ENCODE data around the gene PLA2G15. TPM values are rescaled to one million over a fixed set of nuclear protein-coding genes. Genes with fewer than 3 reads are reported as not detected.

Gene PLA2G15
- total and polyA plus RNA-seq, 2 experiments from 2014 or later = 3.1 to 14.8 TPM

DNA sequence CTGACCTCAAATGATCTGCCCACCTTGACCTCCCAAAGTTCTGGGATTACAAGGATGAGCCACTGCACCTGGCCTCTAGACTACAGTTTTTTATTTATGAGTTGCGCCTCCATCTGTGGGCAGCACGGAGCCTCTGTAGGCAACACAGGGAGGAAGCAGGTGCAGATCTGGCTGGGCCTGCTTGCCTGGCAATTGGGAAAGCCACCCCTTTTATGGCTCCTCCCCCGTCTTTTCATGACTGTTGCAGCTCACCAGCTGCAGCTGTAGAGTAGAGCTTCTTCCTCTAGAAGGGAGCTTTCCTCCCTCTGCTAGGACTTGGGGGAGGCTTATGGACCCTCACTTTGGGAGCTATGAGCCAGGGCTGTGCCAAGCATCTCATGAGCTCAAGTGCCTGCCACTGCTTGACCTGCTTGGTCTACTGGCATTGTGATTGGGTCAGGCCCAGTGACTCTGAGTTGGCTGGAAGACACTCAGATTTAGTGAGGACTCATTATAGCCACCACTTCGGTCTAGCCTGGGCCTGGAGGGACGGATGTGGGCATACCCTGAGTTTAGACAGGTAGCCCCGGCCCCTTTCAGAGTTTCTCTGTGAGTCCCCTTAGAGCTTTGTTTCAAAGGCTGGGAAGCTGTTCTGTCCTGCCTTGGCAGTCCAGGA lies 12.2 kb downstream of the PLA2G15 start:
- Histone ChIP-seq H3K79me2 (replicated peaks; ENCODE audit: insufficient read depth) (no peaks in the 10 kb centered on the region), H3K9me2 (ENCODE audit: insufficient read depth) (no peaks in the 10 kb centered on the region), H3K27me3 (ENCODE audit: insufficient read depth) (no peaks in the 10 kb centered on the region), H2AFZ (no peak overlapping the region), H3K4me2 (no peak overlapping the region), H4K20me1 (replicated peaks; ENCODE audit: insufficient read depth) (no peaks in the 10 kb centered on the region; the same call in 1 of the 2 replicates), H3K4me1 (ENCODE audit: insufficient read depth) (no peaks in the 10 kb centered on the region), H3K36me3 (ENCODE audit: insufficient read depth) (no peaks in the 10 kb centered on the region), H3K4me3 (no peak overlapping the region), H3F3A (replicated peaks; ENCODE audit: low read depth) (0 out of 2 replicates have a peak, but pooled peaks cover 3% of the 10 kb centered on the region), H3K27ac (ENCODE audit: low read depth) (no peak overlapping the region)
- Mint-ChIP-seq H3K27me3 (ENCODE audit: insufficient read depth, low read depth, poor library complexity) (peaks cover 5% of the 10 kb centered on the region), H3K4me1 (no peaks in the 10 kb centered on the region; the same call in 2 of the 3 replicates), H3K9me3 (no peaks in the 10 kb centered on the region), H3K27ac (no peak overlapping the region), H3K36me3 (ENCODE audit: low read depth) (no peaks in the 10 kb centered on the region), H3K4me3 (no peak overlapping the region)
- DNase-seq (ENCODE audit: low spot score) (no peak), ATAC-seq (no peak)
- no peak for TF ChIP-seq POLR2AphosphoS5 (IDR thresholded peaks at IDR 0.05; ENCODE audit: low read depth)
- no peak for TF ChIP-seq NANOG (IDR thresholded peaks at IDR 0.05; ENCODE audit: borderline replicate concordance)
- TF ChIP-seq EZH2 (IDR thresholded peaks at IDR 0.05; ENCODE audit: low read depth, unreplicated experiment) = no peak
- TF ChIP-seq, protein P1, sequence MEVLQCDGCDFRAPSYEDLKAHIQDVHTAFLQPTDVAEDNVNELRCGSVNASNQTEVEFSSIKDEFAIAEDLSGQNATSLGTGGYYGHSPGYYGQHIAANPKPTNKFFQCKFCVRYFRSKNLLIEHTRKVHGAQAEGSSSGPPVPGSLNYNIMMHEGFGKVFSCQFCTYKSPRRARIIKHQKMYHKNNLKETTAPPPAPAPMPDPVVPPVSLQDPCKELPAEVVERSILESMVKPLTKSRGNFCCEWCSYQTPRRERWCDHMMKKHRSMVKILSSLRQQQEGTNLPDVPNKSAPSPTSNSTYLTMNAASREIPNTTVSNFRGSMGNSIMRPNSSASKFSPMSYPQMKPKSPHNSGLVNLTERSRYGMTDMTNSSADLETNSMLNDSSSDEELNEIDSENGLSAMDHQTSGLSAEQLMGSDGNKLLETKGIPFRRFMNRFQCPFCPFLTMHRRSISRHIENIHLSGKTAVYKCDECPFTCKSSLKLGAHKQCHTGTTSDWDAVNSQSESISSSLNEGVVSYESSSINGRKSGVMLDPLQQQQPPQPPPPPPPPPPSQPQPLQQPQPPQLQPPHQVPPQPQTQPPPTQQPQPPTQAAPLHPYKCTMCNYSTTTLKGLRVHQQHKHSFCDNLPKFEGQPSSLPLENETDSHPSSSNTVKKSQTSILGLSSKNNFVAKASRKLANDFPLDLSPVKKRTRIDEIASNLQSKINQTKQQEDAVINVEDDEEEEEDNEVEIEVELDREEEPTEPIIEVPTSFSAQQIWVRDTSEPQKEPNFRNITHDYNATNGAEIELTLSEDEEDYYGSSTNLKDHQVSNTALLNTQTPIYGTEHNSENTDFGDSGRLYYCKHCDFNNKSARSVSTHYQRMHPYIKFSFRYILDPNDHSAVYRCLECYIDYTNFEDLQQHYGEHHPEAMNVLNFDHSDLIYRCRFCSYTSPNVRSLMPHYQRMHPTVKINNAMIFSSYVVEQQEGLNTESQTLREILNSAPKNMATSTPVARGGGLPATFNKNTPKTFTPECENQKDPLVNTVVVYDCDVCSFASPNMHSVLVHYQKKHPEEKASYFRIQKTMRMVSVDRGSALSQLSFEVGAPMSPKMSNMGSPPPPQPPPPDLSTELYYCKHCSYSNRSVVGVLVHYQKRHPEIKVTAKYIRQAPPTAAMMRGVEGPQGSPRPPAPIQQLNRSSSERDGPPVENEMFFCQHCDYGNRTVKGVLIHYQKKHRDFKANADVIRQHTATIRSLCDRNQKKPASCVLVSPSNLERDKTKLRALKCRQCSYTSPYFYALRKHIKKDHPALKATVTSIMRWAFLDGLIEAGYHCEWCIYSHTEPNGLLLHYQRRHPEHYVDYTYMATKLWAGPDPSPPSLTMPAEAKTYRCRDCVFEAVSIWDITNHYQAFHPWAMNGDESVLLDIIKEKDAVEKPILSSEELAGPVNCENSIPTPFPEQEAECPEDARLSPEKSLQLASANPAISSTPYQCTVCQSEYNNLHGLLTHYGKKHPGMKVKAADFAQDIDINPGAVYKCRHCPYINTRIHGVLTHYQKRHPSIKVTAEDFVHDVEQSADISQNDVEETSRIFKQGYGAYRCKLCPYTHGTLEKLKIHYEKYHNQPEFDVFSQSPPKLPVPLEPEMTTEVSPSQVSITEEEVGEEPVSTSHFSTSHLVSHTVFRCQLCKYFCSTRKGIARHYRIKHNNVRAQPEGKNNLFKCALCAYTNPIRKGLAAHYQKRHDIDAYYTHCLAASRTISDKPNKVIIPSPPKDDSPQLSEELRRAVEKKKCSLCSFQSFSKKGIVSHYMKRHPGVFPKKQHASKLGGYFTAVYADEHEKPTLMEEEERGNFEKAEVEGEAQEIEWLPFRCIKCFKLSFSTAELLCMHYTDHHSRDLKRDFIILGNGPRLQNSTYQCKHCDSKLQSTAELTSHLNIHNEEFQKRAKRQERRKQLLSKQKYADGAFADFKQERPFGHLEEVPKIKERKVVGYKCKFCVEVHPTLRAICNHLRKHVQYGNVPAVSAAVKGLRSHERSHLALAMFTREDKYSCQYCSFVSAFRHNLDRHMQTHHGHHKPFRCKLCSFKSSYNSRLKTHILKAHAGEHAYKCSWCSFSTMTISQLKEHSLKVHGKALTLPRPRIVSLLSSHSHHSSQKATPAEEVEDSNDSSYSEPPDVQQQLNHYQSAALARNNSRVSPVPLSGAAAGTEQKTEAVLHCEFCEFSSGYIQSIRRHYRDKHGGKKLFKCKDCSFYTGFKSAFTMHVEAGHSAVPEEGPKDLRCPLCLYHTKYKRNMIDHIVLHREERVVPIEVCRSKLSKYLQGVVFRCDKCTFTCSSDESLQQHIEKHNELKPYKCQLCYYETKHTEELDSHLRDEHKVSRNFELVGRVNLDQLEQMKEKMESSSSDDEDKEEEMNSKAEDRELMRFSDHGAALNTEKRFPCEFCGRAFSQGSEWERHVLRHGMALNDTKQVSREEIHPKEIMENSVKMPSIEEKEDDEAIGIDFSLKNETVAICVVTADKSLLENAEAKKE (CRISPR knock-in tag; IDR thresholded peaks at IDR 0.05) = no peak
- TF ChIP-seq, protein P2, sequence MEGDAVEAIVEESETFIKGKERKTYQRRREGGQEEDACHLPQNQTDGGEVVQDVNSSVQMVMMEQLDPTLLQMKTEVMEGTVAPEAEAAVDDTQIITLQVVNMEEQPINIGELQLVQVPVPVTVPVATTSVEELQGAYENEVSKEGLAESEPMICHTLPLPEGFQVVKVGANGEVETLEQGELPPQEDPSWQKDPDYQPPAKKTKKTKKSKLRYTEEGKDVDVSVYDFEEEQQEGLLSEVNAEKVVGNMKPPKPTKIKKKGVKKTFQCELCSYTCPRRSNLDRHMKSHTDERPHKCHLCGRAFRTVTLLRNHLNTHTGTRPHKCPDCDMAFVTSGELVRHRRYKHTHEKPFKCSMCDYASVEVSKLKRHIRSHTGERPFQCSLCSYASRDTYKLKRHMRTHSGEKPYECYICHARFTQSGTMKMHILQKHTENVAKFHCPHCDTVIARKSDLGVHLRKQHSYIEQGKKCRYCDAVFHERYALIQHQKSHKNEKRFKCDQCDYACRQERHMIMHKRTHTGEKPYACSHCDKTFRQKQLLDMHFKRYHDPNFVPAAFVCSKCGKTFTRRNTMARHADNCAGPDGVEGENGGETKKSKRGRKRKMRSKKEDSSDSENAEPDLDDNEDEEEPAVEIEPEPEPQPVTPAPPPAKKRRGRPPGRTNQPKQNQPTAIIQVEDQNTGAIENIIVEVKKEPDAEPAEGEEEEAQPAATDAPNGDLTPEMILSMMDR (conservative IDR thresholded peaks at IDR 0.05; ENCODE audit: low read depth in 2 of 2) = no peak
- no peak for TF ChIP-seq JUNB (IDR thresholded peaks at IDR 0.05; ENCODE audit: unreplicated experiment)

Measured in GM23338 (cell line).